ENCODE data around the gene RBMS1. TPM values are rescaled to one million over a fixed set of nuclear protein-coding genes. Genes with fewer than 3 reads are reported as not detected.

Gene RBMS1
- total RNA-seq, 3 donors from 2014 or later (not counting 1 experiment from before 2014, with no cell fraction given), result 111 to 167 (median 132) TPM

DNA sequence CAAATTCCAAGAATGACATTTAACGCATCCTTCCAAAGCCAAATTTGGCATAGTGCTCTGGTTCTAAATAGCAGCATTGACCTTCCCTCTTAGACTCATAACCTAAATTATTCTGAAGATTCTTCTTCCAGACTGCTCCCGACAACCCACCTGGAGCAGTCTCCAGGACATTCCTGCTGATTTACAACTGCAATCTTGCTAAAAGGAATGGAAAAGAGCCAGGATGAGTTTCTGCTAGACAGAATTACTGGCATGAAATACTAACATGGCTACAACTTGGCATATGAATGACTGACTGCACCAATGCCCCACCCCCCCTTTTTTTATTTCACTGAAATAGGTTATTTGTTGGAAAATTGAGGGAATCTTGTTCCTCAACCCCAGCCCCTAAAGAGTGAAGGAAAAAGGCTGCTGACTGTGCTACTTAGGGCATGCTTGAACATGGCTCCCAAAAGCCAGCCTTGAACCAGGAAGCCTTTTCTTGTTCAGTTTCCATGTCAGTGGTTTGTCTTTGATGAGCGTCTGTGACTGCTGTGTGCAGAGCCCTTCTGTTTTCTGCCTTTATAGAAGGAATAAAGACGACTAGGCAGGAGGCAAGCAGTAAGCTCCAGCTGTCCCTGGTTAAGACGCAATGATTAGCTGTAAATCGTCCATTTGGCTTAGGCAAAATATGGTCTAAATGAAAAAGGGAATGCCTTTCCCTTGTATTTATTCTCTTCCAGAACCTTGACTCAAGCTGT, 246.1 kb downstream of the RBMS1 start:
- WGBS (ENCODE audit: insufficient coverage), result 86% methylated on average over 6 of the region's 6 CpGs
- TF ChIP-seq, protein P1, sequence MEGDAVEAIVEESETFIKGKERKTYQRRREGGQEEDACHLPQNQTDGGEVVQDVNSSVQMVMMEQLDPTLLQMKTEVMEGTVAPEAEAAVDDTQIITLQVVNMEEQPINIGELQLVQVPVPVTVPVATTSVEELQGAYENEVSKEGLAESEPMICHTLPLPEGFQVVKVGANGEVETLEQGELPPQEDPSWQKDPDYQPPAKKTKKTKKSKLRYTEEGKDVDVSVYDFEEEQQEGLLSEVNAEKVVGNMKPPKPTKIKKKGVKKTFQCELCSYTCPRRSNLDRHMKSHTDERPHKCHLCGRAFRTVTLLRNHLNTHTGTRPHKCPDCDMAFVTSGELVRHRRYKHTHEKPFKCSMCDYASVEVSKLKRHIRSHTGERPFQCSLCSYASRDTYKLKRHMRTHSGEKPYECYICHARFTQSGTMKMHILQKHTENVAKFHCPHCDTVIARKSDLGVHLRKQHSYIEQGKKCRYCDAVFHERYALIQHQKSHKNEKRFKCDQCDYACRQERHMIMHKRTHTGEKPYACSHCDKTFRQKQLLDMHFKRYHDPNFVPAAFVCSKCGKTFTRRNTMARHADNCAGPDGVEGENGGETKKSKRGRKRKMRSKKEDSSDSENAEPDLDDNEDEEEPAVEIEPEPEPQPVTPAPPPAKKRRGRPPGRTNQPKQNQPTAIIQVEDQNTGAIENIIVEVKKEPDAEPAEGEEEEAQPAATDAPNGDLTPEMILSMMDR (IDR thresholded peaks at IDR 0.05), result no peak
- intact Hi-C loops (cut with micrococcal nuclease), result no loop called here

DNA sequence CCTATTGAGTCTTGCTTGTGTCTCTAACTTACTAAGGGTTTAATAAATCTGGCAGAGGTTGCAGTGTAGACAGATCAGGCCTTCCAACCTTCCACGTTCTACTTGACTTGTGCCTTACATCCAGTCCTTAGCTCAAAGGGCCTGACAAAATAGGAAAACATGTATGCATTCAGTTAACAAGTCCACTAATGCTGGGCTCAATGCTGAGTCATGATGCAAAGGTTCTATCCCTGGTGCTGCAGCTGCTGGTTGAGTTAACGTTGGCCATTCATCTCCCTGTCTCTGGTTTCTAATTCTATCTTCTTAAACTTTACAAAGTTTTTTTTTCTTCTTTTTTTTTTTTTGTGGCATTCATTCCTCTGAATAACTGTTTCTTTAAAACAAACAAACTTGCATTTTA, 247.3 kb downstream of the RBMS1 start:
- no peak overlapping the region for H3K4me3 ChIP-seq (ENCODE audit: low read length)
- no peak for DNase-seq
- 89% methylated on average over 2 of the region's 2 CpGs for WGBS (ENCODE audit: insufficient coverage)
- H3K9me3 Mint-ChIP-seq, result no peaks in the 10 kb centered on the region
- no peak overlapping the region for H3K4me3 Mint-ChIP-seq
- no peaks in the 10 kb centered on the region for H3K4me1 Mint-ChIP-seq
- no peak for ATAC-seq
- peaks cover 0 to 4% of the 10 kb centered on the region in 2 donors for H3K27me3 Mint-ChIP-seq (ENCODE audit: low read depth in 2 of 2)
- TF ChIP-seq, protein P1 (IDR thresholded peaks at IDR 0.05), result no peak
- no peak overlapping the region for H3K27ac Mint-ChIP-seq
- H3K36me3 Mint-ChIP-seq, result no peaks in the 10 kb centered on the region
- no peak overlapping the region for H3K27ac ChIP-seq (ENCODE audit: low read length)
- H3K36me3 ChIP-seq (ENCODE audit: control insufficient read depth, insufficient read depth, low read length), result no peaks in the 10 kb centered on the region
- no peaks in the 10 kb centered on the region for H3K9me3 ChIP-seq (ENCODE audit: control insufficient read depth, insufficient read depth, low read length)
- no peaks in the 10 kb centered on the region for H3K4me1 ChIP-seq (ENCODE audit: control insufficient read depth, insufficient read depth, low read length)
- intact Hi-C loops (cut with micrococcal nuclease), result no loop called here
- no peaks in the 10 kb centered on the region for H3K27me3 ChIP-seq (ENCODE audit: control insufficient read depth, insufficient read depth, low read length)

More for the DNA sequence above, 246.1 kb downstream of the RBMS1 start:
- Mint-ChIP-seq H3K27ac (no peak overlapping the region), H3K36me3 (no peaks in the 10 kb centered on the region), H3K4me1 (peaks cover 0 to 2% of the 10 kb centered on the region in 2 donors), H3K4me3 (no peak overlapping the region), H3K27me3 (ENCODE audit: low read depth in 2 of 2) (peaks cover 0 to 4% of the 10 kb centered on the region in 2 donors), H3K9me3 (no peaks in the 10 kb centered on the region)
- no peak overlapping the region for H3K4me3 ChIP-seq (ENCODE audit: low read length)
- H3K27me3 ChIP-seq (ENCODE audit: control insufficient read depth, insufficient read depth, low read length), result no peaks in the 10 kb centered on the region
- H3K9me3 ChIP-seq (ENCODE audit: control insufficient read depth, insufficient read depth, low read length), result no peaks in the 10 kb centered on the region
- no peak overlapping the region for H3K27ac ChIP-seq (ENCODE audit: low read length)
- H3K36me3 ChIP-seq (ENCODE audit: control insufficient read depth, insufficient read depth, low read length), result no peaks in the 10 kb centered on the region
- H3K4me1 ChIP-seq (ENCODE audit: control insufficient read depth, insufficient read depth, low read length), result no peaks in the 10 kb centered on the region
- no peak for ATAC-seq
- DNase-seq, result no peak

DNA sequence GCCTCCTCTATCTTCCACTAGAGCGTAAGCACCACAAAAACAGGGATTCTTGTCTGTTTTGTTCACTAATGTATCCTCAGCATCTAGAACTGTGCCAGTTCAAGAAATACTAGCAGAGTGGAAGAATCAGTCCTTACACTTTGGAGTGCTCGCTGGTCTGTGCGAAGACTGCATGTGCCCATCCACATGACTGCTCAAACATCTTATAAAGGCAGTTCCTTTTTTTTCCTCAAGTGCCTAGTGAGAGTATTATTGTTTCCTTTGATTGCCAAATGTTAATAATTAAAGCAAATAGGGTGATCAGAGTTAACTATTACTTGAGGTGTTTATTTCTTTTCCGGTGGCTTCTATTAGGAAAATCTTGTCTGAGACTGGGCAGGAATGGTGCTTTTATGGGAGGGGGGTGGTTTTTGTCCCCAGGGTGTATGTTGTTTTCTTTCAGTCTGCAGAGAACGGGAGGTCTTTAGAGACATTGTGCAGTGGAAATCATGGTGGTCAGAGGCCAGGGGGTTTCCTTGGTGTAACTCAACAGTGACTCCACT, 247.9 kb downstream of the RBMS1 start:
- TF ChIP-seq, protein P1 (IDR thresholded peaks at IDR 0.05), result no peak
- no peaks in the 10 kb centered on the region for H3K27me3 ChIP-seq (ENCODE audit: control insufficient read depth, insufficient read depth, low read length)
- H3K36me3 Mint-ChIP-seq, result no peaks in the 10 kb centered on the region
- no peaks in the 10 kb centered on the region for H3K9me3 ChIP-seq (ENCODE audit: control insufficient read depth, insufficient read depth, low read length)
- no peak overlapping the region for H3K27ac ChIP-seq (ENCODE audit: low read length)
- H3K4me3 Mint-ChIP-seq, result no peak overlapping the region
- H3K4me1 ChIP-seq (ENCODE audit: control insufficient read depth, insufficient read depth, low read length), result no peaks in the 10 kb centered on the region
- 93% methylated on average over 4 of the region's 5 CpGs for WGBS (ENCODE audit: insufficient coverage)
- H3K4me1 Mint-ChIP-seq, result no peaks in the 10 kb centered on the region
- H3K9me3 Mint-ChIP-seq, result no peaks in the 10 kb centered on the region
- no peak for ATAC-seq
- H3K4me3 ChIP-seq (ENCODE audit: low read length), result no peak overlapping the region
- intact Hi-C loops (cut with micrococcal nuclease), result no loop called here
- no peak for DNase-seq
- no peaks in the 10 kb centered on the region for H3K36me3 ChIP-seq (ENCODE audit: control insufficient read depth, insufficient read depth, low read length)
- no peak overlapping the region for H3K27ac Mint-ChIP-seq
- H3K27me3 Mint-ChIP-seq (ENCODE audit: low read depth in 2 of 2), result peaks cover 0 to 4% of the 10 kb centered on the region in 2 donors
